ENCODE results near the gene FGF2. TPM values are rescaled to one million over a fixed set of nuclear protein-coding genes. Genes with fewer than 3 reads are reported as not detected.
"Not testable (repeated sequence)": the region's sequence is repeated elsewhere in the genome, so short reads cannot be mapped to it uniquely, and the experiment has no call there.

The FGF2 gene
- total and polyA plus RNA-seq, 2 donors (not counting 1 experiment from before 2014, with no cell fraction given), result 0.13 TPM; not detected in 1

- intact Hi-C loops (cut with micrococcal nuclease), result loop anchor here (10.0 kb wide), 1 partner anchor 78 kb away; no protein-coding TSS in a partner anchor
- CTCF ChIA-PET, result no interaction called here
- Histone ChIP-seq H3K4me2 (replicated peaks; ENCODE audit: low read depth, low read length, poor library complexity, severe bottlenecking) (no peak overlapping the region), H4K20me1 (ENCODE audit: control insufficient read depth, insufficient read depth, low read length, poor library complexity, severe bottlenecking) (no peaks in the 10 kb centered on the region), H3K79me2 (ENCODE audit: control insufficient read depth, insufficient read depth, low read length) (no peaks in the 10 kb centered on the region), H3K9me3 (ENCODE audit: control extremely low read depth in 1 of 3, control insufficient read depth in 2 of 3, insufficient read depth in 1 of 3, low read length in 2 of 3) (no peaks in the 10 kb centered on the region), H2AFZ (ENCODE audit: insufficient read depth, low read depth, low read length, poor library complexity, severe bottlenecking) (no peak overlapping the region), H3K36me3 (replicated peaks in 1 of 2; ENCODE audit: control extremely low read depth in 1 of 2, control insufficient read depth in 1 of 2, extremely low read depth in 1 of 2, insufficient read depth in 2 of 2, low read length in 1 of 2) (no peaks in the 10 kb centered on the region), H3K9ac (ENCODE audit: low read length) (no peak overlapping the region), H3K27me3 (replicated peaks in 1 of 4; ENCODE audit: control extremely low read depth in 1 of 4, control insufficient read depth in 3 of 4, insufficient read depth in 4 of 4, low read length in 3 of 4) (peaks cover 0 to 2% (median 0%) of the 10 kb centered on the region in 4 experiments), H3K4me3 (ENCODE audit: control extremely low read depth in 1 of 5, extremely low read depth in 1 of 5, insufficient read depth in 1 of 5, low read depth in 2 of 5, low read length in 4 of 5) (no peak overlapping the region), H3K27ac (ENCODE audit: low read length in 2 of 2) (no peak overlapping the region), H3K4me1 (ENCODE audit: control insufficient read depth in 2 of 2, insufficient read depth in 2 of 2, low read length in 2 of 2) (no peaks in the 10 kb centered on the region)
- no peaks in the 10 kb centered on the region for H3K4me1 Mint-ChIP-seq
- H3K4me3 Mint-ChIP-seq, result no peak overlapping the region
- H3K27ac Mint-ChIP-seq, result no peak overlapping the region
- H3K9me3 Mint-ChIP-seq (ENCODE audit: insufficient read depth), result no peaks in the 10 kb centered on the region
- TF ChIP-seq EZH2 (IDR thresholded peaks at IDR 0.05; ENCODE audit: borderline replicate concordance, insufficient read depth, low read depth, low read length, poor library complexity, severe bottlenecking), result no peak
- TF ChIP-seq CTCF (IDR thresholded peaks at IDR 0.05), result no peak
- ATAC-seq (ENCODE audit: low read depth) (no peak), DNase-seq (no peak)
- no CpG with 5 or more reads among the region's 3 CpGs for WGBS (ENCODE audit: insufficient coverage)
- POLR2A ChIA-PET, result no interaction called here
- peaks cover 12% of the 10 kb centered on the region for H3K27me3 Mint-ChIP-seq
Observed at GRCh38 chr4:122806981-122807679, 19.5 kb upstream of the FGF2 start.

- intact Hi-C loops (cut with micrococcal nuclease), result no loop called here
- H3K27me3 ChIP-seq (replicated peaks in 1 of 4; ENCODE audit: control extremely low read depth in 1 of 4, control insufficient read depth in 3 of 4, insufficient read depth in 4 of 4, low read length in 3 of 4), result peaks cover 0 to 2% (median 0%) of the 10 kb centered on the region in 4 experiments
- no peaks in the 10 kb centered on the region for H3K9me3 ChIP-seq (ENCODE audit: control extremely low read depth in 1 of 3, control insufficient read depth in 2 of 3, insufficient read depth in 1 of 3, low read length in 2 of 3)
- H3K27ac ChIP-seq (ENCODE audit: low read length in 2 of 2), result no peak overlapping the region
- ChIA-PET POLR2A (no interaction called here), CTCF (no interaction called here)
- Mint-ChIP-seq H3K27me3 (peaks cover 22% of the 10 kb centered on the region), H3K27ac (no peak overlapping the region), H3K4me3 (no peak overlapping the region), H3K4me1 (no peaks in the 10 kb centered on the region), H3K9me3 (ENCODE audit: insufficient read depth) (no peaks in the 10 kb centered on the region)
- H3K9ac ChIP-seq (ENCODE audit: low read length), result no peak overlapping the region
- no peaks in the 10 kb centered on the region for H3K79me2 ChIP-seq (ENCODE audit: control insufficient read depth, insufficient read depth, low read length)
- no peak for DNase-seq
- no peak for ATAC-seq (ENCODE audit: low read depth)
- no peak overlapping the region for H2AFZ ChIP-seq (ENCODE audit: insufficient read depth, low read depth, low read length, poor library complexity, severe bottlenecking)
- H3K4me1 ChIP-seq (ENCODE audit: control insufficient read depth in 2 of 2, insufficient read depth in 2 of 2, low read length in 2 of 2), result no peaks in the 10 kb centered on the region
- H3K36me3 ChIP-seq (replicated peaks in 1 of 2; ENCODE audit: control extremely low read depth in 1 of 2, control insufficient read depth in 1 of 2, extremely low read depth in 1 of 2, insufficient read depth in 2 of 2, low read length in 1 of 2), result no peaks in the 10 kb centered on the region
- H3K4me3 ChIP-seq (ENCODE audit: control extremely low read depth in 1 of 5, extremely low read depth in 1 of 5, insufficient read depth in 1 of 5, low read depth in 2 of 5, low read length in 4 of 5), result no peak overlapping the region
- H3K4me2 ChIP-seq (replicated peaks; ENCODE audit: low read depth, low read length, poor library complexity, severe bottlenecking), result no peak overlapping the region
- TF ChIP-seq CTCF (IDR thresholded peaks at IDR 0.05) (no peak), EZH2 (IDR thresholded peaks at IDR 0.05; ENCODE audit: borderline replicate concordance, insufficient read depth, low read depth, low read length, poor library complexity, severe bottlenecking) (no peak)
- no CpG with 5 or more reads among the region's 1 CpG for WGBS (ENCODE audit: insufficient coverage)
- H4K20me1 ChIP-seq (ENCODE audit: control insufficient read depth, insufficient read depth, low read length, poor library complexity, severe bottlenecking), result no peaks in the 10 kb centered on the region
Observed at GRCh38 chr4:122810669-122811068, 16.0 kb upstream of the FGF2 start.

- H3K27me3 Mint-ChIP-seq, result peaks cover 17% of the 10 kb centered on the region
- not testable (repeated sequence) for H3K4me3 Mint-ChIP-seq; ATAC-seq (ENCODE audit: low read depth)
Observed at GRCh38 chr4:122811781-122812180, 14.8 kb upstream of the FGF2 start.

More at GRCh38 chr4:122811781-122812180, 14.8 kb upstream of the FGF2 start:
- H3K9me3 ChIP-seq (ENCODE audit: control extremely low read depth in 1 of 3, control insufficient read depth in 2 of 3, insufficient read depth in 1 of 3, low read length in 2 of 3); H3K27ac Mint-ChIP-seq; DNase-seq; H3K9me3 Mint-ChIP-seq (ENCODE audit: insufficient read depth); intact Hi-C loops (cut with micrococcal nuclease); H2AFZ ChIP-seq (ENCODE audit: insufficient read depth, low read depth, low read length, poor library complexity, severe bottlenecking); POLR2A ChIA-PET; CTCF ChIA-PET; H3K9ac ChIP-seq (ENCODE audit: low read length); H3K4me1 Mint-ChIP-seq; H3K27ac ChIP-seq (ENCODE audit: low read length in 2 of 2); H3K36me3 ChIP-seq (replicated peaks in 1 of 2; ENCODE audit: control extremely low read depth in 1 of 2, control insufficient read depth in 1 of 2, extremely low read depth in 1 of 2, insufficient read depth in 2 of 2, low read length in 1 of 2); H3K27me3 ChIP-seq (replicated peaks in 1 of 4; ENCODE audit: control extremely low read depth in 1 of 4, control insufficient read depth in 3 of 4, insufficient read depth in 4 of 4, low read length in 3 of 4); H3K4me3 ChIP-seq (ENCODE audit: control extremely low read depth in 1 of 5, extremely low read depth in 1 of 5, insufficient read depth in 1 of 5, low read depth in 2 of 5, low read length in 4 of 5); H3K4me1 ChIP-seq (ENCODE audit: control insufficient read depth in 2 of 2, insufficient read depth in 2 of 2, low read length in 2 of 2); H3K4me2 ChIP-seq (replicated peaks; ENCODE audit: low read depth, low read length, poor library complexity, severe bottlenecking); H4K20me1 ChIP-seq (ENCODE audit: control insufficient read depth, insufficient read depth, low read length, poor library complexity, severe bottlenecking); H3K79me2 ChIP-seq (ENCODE audit: control insufficient read depth, insufficient read depth, low read length): not testable (repeated sequence)
- 98% methylated on average over 7 of the region's 32 CpGs for WGBS (ENCODE audit: insufficient coverage)
